Measurements from ENCODE around the gene GPC4. TPM values are rescaled to one million over a fixed set of nuclear protein-coding genes. Genes with fewer than 3 reads are reported as not detected.
"Not testable (repeated sequence)": the region's sequence is repeated elsewhere in the genome, so short reads cannot be mapped to it uniquely, and the experiment has no call there.

GPC4 gene
- total and polyA plus RNA-seq, 4 donors, result 0.23 to 1.3 (median 0.71) TPM

DNA sequence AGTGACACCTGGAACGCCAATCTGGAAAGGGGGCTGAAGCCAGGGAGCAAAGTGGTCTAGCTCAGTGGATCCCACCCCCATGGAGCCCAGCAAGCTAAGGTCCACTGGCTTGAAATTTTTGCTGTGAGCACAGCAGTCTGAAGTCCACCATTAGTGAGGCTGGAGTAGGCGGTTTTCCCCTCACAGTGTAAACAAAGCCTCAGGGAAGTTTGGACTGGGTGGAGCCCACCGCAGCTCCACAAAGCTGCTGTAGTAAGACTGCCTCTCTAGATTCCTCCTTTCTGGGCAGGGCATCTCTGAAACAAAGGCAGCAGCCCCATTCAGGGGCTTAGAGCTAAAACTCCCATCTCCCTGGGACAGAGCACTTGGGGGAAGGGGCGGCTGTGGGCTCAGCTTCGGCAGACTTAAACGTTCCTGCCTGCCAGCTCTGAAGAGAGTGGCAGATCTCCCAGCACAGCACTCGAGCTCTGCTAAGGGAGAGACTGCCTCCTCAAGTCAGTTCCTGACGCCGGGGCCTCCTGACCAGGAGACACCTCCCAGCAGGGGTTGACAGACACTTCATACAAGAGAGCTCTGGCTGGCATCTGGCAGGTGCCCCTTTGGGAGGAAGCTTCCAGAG lies 136.1 kb downstream of the GPC4 start:
- H3K9me3 ChIP-seq (ENCODE audit: control insufficient read depth in 4 of 4, low read length in 3 of 4); H3K4me3 ChIP-seq (ENCODE audit: low read depth in 1 of 3, low read length in 3 of 3); H3K27me3 ChIP-seq (ENCODE audit: control insufficient read depth in 4 of 4, insufficient read depth in 4 of 4, low read length in 3 of 4); H3K9ac ChIP-seq (ENCODE audit: low read depth in 1 of 2, low read length in 2 of 2); DNase-seq (ENCODE audit: low spot score); H3K27ac ChIP-seq (ENCODE audit: low read depth in 1 of 2, low read length in 2 of 2); H3K36me3 ChIP-seq (ENCODE audit: control insufficient read depth in 4 of 4, insufficient read depth in 3 of 4, low read depth in 1 of 4, low read length in 3 of 4); H3K4me1 ChIP-seq (ENCODE audit: control insufficient read depth in 4 of 4, insufficient read depth in 4 of 4, low read length in 3 of 4): not testable (repeated sequence)
- 71% methylated on average over 9 of the region's 9 CpGs for WGBS

DNA sequence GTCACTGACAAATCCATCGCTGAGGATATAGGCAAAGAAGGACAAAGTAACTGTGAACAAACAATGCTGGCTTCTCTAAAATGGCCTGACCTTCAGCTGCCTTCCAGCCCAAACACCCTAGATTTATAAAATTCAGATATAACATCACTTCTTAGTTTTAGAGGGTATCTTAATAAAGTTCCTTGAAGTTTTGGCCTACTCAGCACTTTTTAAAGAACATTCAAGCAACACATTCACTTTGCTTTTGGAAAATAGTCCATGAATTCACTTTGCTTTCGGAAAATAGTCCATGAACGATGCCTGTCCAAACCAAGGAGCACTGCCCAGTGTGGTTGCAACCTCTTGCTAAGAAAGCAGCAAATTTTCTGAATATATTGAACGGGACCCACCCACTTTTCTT lies 142.1 kb downstream of the GPC4 start:
- H3K4me1 ChIP-seq (ENCODE audit: control insufficient read depth in 4 of 4, insufficient read depth in 4 of 4, low read length in 3 of 4), result no peaks in the 10 kb centered on the region
- H3K9ac ChIP-seq (ENCODE audit: low read depth in 1 of 2, low read length in 2 of 2), result no peak overlapping the region
- no peak overlapping the region for H3K27ac ChIP-seq (ENCODE audit: low read depth in 1 of 2, low read length in 2 of 2)
- no peak for DNase-seq (ENCODE audit: low spot score)
- TF ChIP-seq, protein P1, sequence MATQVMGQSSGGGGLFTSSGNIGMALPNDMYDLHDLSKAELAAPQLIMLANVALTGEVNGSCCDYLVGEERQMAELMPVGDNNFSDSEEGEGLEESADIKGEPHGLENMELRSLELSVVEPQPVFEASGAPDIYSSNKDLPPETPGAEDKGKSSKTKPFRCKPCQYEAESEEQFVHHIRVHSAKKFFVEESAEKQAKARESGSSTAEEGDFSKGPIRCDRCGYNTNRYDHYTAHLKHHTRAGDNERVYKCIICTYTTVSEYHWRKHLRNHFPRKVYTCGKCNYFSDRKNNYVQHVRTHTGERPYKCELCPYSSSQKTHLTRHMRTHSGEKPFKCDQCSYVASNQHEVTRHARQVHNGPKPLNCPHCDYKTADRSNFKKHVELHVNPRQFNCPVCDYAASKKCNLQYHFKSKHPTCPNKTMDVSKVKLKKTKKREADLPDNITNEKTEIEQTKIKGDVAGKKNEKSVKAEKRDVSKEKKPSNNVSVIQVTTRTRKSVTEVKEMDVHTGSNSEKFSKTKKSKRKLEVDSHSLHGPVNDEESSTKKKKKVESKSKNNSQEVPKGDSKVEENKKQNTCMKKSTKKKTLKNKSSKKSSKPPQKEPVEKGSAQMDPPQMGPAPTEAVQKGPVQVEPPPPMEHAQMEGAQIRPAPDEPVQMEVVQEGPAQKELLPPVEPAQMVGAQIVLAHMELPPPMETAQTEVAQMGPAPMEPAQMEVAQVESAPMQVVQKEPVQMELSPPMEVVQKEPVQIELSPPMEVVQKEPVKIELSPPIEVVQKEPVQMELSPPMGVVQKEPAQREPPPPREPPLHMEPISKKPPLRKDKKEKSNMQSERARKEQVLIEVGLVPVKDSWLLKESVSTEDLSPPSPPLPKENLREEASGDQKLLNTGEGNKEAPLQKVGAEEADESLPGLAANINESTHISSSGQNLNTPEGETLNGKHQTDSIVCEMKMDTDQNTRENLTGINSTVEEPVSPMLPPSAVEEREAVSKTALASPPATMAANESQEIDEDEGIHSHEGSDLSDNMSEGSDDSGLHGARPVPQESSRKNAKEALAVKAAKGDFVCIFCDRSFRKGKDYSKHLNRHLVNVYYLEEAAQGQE (IDR thresholded peaks at IDR 0.05), result no peak
- no peak for TF ChIP-seq RXRA (IDR thresholded peaks at IDR 0.05)
- TF ChIP-seq, protein P2, sequence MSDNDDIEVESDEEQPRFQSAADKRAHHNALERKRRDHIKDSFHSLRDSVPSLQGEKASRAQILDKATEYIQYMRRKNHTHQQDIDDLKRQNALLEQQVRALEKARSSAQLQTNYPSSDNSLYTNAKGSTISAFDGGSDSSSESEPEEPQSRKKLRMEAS (IDR thresholded peaks at IDR 0.05), result no peak
- TF ChIP-seq, protein P3, sequence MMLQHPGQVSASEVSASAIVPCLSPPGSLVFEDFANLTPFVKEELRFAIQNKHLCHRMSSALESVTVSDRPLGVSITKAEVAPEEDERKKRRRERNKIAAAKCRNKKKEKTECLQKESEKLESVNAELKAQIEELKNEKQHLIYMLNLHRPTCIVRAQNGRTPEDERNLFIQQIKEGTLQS (IDR thresholded peaks at IDR 0.05), result no peak
- no peak for TF ChIP-seq RAD21 (IDR thresholded peaks at IDR 0.05)
- no peak for TF ChIP-seq NR2F2 (IDR thresholded peaks at IDR 0.05)
- TF ChIP-seq EGR1 (IDR thresholded peaks at IDR 0.05; ENCODE audit: low read depth in 2 of 2), result no peak
- no peak for TF ChIP-seq TAF1 (conservative IDR thresholded peaks at IDR 0.05)
- no peak for TF ChIP-seq HNF4G (IDR thresholded peaks at IDR 0.05)
- no peak for TF ChIP-seq GABPA (IDR thresholded peaks at IDR 0.05 in 1 of 2, conservative IDR thresholded peaks at IDR 0.05 in 1 of 2)
- TF ChIP-seq, protein P4, sequence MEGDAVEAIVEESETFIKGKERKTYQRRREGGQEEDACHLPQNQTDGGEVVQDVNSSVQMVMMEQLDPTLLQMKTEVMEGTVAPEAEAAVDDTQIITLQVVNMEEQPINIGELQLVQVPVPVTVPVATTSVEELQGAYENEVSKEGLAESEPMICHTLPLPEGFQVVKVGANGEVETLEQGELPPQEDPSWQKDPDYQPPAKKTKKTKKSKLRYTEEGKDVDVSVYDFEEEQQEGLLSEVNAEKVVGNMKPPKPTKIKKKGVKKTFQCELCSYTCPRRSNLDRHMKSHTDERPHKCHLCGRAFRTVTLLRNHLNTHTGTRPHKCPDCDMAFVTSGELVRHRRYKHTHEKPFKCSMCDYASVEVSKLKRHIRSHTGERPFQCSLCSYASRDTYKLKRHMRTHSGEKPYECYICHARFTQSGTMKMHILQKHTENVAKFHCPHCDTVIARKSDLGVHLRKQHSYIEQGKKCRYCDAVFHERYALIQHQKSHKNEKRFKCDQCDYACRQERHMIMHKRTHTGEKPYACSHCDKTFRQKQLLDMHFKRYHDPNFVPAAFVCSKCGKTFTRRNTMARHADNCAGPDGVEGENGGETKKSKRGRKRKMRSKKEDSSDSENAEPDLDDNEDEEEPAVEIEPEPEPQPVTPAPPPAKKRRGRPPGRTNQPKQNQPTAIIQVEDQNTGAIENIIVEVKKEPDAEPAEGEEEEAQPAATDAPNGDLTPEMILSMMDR (IDR thresholded peaks at IDR 0.05; ENCODE audit: low read depth, low read length, missing input control), result no peak
- TF ChIP-seq SP1 (IDR thresholded peaks at IDR 0.05), result no peak
- TF ChIP-seq FOXA2 (IDR thresholded peaks at IDR 0.05), result no peak
- TF ChIP-seq JUND (IDR thresholded peaks at IDR 0.05), result no peak
- H3K9me3 ChIP-seq (ENCODE audit: control insufficient read depth in 4 of 4, low read length in 3 of 4), result no peaks in the 10 kb centered on the region
- WGBS, result 82% methylated on average over 4 of the region's 4 CpGs
- no peaks in the 10 kb centered on the region for H3K36me3 ChIP-seq (ENCODE audit: control insufficient read depth in 4 of 4, insufficient read depth in 3 of 4, low read depth in 1 of 4, low read length in 3 of 4)
- no peak overlapping the region for H3K4me3 ChIP-seq (ENCODE audit: low read depth in 1 of 3, low read length in 3 of 3)
- H3K27me3 ChIP-seq (ENCODE audit: control insufficient read depth in 4 of 4, insufficient read depth in 4 of 4, low read length in 3 of 4), result peaks cover 0 to 2% (median 0%) of the 10 kb centered on the region in 4 donors
